ENCODE data around the gene NUDT1.
"Not testable (repeated sequence)": the region's sequence is repeated elsewhere in the genome, so short reads cannot be mapped to it uniquely, and the experiment has no call there.

NUDT1 gene

DNA sequence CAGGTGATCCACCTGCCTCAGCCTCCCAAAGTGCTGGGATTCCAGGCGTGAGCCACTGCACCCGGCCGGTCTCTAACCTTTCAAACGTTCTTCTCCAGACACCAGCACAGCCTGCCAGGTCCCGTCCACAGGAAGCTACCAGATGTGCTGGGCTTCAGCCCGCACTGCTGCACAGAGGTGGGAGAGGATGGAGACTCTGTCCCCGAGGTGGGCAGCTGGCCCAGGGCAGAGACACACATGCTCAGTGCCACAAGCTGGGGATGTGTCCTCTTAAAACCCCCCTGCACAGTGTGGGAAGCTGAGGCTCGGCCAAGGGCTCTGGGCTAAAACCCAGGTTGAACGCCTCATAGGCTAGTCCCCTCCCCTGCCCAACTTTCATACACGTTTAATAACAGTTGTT, 9.4 kb downstream of the NUDT1 start:
- DNase-seq = no peak

DNA sequence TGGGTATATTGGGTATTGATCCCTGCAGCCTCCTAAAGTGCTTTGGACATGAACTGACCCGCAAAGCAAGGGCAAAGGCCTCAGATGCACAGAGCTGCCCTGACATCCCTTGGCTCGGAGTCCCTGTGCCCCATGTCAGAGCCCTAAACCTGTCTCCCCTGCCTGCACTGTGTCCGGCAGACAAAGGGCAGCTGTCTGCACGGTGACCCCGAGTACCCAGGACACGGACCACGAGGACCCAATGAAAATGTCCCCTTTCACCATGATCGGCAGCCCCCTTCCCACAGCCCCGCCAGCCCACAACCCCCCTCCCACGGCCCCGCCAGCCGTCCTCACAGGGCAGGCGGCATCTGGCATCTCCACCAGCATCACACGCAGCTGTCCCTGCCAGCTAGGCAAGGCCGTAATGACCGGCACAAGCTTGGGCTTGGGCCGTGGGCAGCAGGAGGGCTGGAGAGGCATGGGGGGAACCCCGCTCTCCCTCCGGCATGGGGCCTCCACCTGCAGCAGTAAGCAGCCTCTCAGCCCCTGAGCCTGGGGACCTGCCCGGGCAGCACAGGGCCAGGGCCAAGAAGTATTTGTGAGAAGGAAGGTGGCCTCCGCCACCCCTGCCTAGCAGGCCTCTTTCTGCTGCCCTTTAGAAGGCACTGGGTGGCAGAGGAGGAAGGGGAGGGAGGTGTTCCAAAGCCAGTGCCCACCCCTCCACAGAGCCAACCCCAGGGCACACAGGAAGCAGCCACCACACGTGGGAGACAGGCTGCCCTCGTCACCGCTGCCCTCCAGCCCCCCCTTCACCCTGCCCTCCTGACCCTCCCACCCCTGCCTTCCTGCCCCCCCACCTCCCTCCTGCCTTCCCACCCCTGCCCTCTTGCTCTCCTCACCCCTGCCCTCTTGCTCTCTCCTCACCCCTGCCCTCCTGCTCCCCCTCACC, 10.1 kb downstream of the NUDT1 start:
- no peak for DNase-seq

DNA sequence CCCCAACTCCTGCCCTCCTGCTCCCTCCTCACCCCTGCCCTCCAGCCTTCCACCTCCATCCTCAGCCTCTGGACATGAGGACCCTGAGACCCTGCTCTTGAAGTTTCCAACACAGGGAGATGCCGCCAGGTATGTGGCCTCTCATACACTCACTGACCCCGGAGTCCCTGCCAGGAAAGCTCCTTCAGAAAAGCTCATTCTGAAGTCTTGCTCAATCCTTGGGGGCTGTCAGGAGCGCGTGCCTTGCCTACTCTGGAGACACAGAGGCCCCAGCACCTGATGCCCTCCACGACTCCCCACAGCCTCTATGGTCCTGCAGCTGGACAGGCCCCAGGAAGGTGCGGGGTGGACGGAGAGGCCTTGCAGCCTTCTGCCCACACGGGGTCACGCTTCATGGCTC, 11.0 kb downstream of the NUDT1 start:
- no peak for DNase-seq

DNA sequence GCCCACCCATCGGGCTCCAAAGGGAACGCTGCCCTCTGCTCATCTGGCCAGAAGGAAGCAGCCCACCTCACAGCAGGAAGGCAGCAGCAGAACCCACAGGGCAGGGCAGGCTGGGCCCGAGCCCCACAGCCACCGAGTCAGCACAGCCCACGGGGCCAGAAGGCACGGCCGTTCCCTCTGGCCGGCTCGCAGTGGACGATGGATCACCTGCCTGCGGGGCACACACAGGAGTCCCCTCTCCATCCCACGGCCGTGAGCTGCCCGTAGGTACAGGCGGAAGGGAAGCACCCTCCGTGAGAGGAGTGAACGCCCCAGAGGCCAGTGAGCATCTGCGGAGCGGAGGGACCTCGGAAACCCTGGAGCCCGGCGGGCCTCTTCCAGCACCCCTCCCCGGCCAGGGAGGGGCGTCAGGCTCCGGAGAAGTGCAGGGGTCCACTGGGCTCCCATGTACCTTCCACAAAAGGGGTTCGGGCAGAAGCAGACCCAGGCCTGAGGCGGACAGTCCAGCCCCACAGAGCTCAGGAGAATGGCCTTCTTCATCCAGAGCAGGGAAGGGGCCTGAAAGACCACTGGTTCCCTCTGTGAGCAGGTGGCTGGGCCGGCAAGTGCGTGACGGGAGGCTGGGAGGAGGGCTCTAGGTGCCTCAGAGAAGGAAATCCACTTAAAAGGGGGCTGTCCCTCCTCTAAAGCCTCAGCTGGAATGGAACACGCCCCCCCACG, 11.7 kb downstream of the NUDT1 start:
- no peak for DNase-seq

DNA sequence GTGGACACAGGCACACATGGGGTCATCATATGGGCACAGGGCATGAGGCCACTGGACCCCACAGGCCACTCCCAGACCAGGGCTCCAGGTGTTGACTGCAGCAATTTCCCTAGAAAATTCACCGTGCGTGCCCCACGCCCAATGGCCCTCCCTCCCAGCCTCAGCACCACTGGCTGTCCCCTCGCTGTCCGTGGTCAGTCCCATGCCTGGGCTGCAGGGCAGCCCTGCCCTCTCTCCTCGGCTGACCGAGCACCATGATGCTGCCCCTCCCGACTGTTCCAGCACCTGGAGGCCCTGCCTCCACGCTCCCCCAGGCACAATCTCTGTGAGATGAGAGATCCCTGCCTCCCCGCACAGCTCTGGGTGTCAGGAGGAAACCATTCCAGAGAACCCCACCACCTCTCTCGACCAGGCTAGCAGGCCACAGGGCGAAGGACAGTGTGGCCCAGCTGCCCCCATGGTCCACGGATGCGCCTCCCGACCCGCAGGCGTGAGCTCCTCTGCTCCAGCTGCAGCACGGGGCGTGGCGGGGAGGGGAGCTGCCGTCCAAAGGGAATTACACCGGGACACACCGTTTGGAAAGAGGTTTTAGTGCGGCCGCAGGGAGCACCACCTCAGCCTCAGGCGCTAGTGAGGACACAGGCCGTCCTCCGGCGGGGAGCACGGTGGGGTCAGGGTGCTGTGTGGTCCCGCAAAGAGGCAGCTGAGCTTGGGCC, 12.6 kb downstream of the NUDT1 start:
- no peak for DNase-seq

DNA sequence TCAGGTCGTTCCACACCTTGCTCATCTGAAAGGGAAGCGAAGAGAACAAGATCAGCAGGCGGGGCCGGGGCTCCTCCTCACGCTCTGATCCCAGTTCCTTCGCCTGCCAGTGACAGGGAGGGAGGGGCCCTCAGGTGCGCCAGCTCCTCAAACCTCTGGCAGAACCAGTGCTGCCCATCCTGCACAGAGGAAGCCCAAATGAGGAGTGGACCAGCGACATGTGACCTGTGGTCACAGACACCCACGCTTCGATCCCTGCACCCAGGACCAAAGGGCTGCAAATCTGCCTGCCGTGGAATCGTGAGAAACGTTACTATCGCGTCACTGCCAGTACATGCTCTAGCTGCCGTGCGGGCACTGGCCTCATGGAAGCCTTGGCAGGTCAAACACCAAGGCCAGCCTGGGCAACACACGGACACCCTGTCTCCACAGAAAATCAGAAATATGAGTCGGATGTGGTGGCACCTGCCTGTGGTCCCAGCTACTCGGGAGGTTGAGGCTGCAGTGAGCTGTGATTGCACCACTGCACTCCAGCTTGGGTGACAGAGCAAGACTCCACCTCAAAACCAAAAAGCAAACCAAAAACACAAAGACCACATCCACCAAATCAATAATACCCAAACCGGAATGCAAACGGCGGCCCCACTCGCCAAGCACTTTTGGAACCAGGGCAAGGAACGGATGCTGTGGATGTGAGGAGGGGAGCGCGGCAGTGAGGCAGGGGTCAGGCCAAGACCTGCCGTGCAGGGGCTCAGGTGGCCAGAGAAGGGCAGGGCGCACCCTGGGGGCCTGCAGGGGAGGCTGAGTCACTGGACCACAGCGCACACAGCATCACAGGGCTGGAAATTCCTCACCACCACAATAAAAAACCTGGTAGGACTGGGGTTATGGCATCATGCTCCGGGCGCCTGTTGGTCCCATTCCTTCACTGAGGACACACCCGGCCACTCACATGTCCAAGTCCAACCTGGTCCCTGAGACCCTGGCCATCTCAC, 13.4 kb downstream of the NUDT1 start:
- DNase-seq = no peak

DNA sequence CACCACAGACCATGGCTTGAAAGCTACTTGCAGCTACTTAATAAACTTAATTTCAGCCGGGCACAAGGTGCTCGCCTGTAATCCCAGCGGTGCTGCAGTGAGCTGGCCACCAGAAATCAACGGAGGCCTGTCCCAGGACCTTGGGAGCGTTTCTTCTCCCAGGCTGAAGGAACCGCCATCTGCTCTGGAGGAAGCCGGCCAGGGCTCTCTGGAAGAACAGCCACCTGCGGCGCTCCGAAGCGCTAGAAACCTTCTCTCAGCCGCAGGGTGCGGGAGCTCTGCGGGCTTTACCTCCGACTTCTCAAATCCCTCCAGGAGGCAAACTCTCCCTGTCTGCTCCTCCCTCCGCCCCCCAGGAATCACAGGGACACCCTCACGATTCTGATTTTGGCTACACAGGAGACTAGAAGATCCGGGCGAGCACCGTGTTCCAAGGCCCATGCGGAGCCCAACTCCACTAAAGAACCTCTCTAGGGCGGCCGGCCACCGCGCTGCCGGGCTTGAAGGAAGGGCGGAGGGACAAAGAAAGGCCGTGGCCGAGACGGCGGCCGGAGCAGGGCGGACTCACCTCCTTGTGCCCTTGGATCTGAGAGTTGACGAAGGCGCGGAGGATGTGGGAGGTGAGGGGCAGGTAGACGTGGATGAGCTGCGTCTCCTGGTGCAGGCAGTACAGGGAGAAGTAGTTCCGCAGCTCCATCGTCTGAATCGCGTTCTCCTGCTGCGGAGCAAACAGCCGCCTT, 14.4 kb downstream of the NUDT1 start:
- DNase-seq = no peak

DNA sequence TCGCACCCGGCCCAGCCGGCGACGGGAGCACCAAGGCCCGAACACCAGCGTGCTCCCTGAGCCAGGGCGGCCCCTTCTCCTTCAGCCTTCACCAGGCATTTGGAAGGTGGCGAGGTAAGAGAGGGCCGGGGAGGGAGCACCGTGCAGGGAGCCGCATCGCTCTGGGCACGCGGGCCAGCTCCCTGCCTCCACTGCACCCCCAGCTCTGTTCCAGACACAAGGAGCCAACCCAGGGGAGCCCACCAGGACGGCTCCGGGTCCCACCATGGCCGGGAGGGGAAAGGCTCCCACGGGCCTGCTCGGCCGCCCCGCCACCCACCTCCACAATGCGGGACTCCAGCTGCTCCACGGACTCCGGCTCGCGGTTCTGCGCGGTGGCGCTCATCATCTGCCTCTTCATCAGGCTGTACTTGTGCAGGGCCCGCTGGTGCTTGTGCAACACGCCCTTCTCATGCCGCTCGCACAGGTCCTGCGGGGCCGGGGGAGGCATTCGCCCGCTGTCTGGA, 15.1 kb downstream of the NUDT1 start:
- no peak for DNase-seq

DNA sequence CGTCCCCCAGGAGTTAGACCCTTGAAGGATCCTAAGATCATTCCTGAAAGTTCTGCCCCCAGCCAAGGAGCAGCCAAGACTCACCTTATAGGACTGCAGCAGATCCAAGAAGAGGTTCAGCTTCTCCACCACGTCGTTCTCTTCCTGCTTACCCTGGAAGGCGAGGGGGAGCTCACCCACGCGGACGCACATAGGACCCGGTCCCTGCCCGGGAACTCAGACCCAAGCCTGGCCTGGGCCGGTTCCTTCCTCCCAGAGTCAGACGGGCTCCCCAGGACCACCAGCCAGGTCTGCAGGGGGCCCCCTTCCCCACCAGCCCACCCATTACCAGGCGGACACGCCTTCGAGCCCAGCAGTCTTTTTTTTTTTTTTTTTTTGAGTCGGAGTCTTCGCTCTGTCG, 15.6 kb downstream of the NUDT1 start:
- DNase-seq = no peak

DNA sequence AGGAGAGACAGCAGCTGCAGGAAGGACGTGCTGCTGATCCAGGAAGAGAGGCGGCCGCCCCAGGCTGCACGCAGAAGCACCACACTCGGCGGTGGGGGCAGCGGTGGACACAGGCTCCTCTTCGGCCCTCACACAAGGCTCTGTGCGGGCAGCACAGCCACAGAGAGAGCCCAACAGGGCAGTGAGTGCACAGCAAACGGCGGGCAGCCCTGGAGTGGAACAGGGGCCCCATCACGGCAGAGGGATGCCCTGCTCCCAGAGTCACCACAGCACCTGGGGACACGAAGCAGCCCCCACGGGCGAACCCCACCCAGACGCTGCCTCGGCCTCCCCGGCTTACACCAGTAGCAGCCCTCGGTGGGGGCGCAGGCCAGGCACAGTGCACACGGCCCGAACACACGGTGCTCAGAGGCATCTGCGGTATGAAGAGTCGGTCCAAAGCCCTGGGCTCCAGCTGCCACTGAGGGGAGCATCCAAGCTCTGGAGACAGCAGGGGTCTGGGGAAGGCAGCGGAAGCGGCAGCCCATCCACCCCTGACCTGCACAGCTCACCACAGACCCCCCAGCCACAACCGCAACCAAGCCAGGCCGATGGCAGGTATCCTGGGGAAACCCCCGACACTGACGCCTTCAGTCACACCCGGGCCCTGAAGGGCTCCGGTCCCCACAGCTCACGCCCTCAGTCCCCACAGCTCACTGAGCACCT, 16.8 kb downstream of the NUDT1 start:
- no peak for DNase-seq

DNA sequence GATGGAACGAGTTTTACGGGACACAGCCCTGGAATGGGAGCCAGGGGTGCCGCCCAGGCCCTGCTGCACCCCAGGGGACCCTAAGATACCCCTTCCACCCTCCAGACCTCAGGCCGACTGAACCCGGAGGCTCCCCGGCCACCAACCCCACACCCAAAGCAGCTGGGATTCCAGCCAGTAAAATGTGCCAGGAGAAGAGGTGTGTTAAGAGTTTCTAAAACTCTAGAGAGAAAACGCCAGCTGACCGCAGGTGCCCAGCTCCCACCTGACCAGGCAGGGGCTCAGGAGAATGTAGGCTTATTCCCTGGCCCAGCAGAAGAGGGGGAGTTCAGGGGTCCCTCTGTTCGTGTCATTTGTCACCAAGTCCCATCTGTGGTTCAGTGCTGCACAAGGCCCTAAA, 17.5 kb downstream of the NUDT1 start:
- DNase-seq = no peak

DNA sequence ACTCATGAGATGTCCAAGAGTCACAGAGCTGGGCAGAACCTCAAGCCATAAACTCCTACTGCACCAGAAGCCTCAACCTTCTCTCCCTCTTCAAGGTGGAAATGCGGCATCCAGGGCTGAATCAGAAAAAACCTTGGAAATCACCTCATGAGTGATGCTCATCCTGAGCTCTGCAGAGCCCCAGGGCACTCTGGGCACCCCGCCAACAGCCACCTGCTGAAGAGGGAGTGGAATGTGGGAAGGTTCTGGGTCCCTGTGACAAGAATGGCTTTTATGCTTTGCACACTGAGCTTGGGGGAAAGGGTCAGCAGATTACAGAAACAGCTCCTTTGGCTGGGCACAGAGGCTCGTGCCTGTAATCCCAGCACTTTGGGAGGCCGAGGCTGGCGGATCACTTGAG, 18.8 kb downstream of the NUDT1 start:
- DNase-seq = no peak

DNA sequence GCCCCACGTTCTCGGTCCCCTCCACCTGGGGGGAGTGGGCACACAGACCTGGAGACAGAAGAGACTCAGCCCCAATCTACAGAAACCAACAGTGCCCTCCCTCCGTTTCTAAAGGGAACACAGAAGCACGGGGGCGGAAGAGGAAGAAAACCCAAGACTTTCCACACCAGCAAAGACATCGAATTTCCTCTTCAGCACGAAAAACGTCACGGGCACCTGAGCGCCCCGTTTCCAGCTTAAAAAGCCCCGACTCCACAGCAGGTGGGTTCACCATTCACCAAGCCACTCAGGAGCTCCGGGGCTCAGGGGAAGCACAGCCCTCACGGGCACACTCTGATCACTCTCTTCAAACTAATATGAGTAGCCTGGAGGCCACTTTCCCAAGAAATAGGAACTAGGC, 19.6 kb downstream of the NUDT1 start:
- no peak for DNase-seq

DNA sequence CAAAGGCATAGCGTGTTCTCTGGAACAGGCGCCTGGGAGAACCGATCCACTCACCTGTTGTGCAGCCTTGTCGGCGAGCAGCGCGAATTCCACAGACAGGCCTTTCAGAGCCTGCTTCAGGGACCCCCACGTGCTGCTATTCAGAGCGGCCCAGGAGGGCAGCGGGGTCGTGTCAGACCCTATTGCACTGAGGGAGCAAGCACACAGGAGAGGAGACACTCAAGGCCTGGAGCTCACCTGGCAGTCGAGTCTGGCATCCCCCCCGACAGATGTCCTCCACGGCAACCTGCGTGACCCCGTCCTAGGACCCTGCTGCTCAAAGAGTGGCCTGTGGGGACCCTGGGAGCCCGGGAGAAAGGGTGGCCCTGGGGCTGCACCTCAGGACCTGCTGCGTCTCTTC, 21.1 kb downstream of the NUDT1 start:
- no peak for DNase-seq

DNA sequence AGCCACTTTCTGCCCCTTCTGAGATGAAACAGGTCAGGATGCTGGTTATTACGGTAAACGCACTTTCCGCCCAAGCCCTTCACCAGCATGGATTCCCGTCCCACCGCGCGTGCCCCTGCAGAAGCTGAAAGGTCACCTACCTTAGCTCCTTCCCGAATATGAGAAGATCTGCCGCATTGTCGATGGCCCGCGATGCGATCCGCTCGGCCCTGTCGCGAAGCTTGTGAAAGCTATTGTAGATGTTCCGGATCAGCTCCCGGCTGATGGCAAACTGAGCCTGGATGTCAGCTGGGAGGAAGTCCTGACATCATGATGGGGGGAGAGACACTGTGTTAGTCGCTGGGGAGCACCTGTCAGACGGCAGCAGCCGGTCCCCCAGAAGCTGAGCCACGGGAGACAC, 22.1 kb downstream of the NUDT1 start:
- no peak for DNase-seq

DNA sequence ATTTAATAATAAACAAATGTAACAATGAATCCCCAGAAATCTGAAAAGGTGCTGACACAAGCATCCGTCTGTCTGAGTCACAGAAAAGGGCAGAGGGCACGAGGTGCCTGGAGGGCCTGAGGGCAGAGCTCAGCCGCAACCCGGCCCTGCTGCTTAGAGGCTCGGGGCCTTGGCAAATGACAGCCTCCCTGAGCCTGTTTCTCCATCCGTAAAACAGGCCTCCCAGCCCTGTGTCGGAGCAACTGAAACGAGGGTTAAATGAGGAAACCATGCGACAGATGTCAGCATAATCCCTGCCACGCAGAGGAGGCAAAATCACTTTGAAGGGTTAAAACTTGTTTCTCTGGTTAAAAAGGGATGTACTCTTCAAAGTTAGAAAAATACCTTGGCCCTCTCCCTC, 24.9 kb downstream of the NUDT1 start:
- DNase-seq = no peak

DNA sequence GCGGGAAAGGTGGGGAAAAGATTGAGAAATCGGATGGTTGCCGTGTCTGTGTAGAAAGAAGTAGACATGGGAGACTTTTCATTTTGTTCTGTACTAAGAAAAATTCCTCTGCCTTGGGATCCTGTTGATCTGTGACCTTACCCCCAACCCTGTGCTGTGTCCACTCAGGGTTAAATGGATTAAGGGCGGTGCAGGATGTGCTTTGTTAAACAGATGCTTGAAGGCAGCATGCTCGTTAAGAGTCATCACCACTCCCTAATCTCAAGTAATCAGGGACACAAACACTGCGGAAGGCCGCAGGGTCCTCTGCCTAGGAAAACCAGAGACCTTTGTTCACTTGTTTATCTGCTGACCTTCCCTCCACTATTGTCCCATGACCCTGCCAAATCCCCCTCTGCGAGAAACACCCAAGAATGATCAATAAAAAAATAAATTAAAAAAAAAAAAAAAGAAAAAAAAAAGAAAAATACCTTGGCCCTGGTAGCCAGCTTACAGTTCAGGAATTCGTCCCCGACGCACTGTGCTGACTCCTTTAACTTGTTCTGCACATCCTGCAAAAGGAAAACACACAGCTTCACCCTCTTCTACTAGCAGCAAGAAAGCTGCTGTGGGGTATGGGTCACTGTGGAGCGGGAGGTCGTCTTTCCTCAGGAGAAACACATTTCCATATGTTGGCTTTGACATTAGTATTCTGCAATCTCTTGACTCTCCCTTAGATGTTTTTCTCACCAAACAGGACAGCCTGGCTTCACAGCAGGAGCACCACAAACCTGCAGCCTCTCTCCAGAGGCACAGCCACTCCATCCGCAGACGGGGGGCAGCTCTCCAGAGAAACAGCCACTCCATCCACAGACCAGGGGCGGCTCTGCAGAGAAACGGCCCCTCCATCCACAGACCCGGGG, 27.3 kb downstream of the NUDT1 start:
- DNase-seq = not testable (repeated sequence)

DNA sequence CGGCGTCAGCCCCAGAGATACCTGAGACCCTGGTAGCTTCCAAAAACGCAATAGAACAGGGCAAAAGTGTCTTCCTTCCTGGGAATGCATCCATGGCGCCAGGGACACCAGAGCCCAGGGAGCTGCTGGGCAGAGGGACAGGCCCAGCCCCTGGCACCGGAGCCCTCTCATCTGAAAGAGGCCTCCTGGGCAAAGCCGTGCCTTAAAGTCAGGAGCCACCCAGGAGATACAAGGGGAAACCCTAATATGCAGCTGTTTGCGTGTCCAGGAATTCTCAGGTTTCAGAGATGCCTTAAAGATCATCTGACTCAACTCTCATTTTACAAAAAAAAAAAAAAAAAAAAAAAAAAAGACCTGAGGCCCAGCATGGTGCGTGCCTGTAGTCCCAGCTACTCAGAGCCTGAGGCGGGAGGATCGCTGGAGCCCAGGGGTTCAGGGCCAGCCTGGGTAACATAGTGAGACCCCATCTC, 28.0 kb downstream of the NUDT1 start:
- no peak for DNase-seq

DNA sequence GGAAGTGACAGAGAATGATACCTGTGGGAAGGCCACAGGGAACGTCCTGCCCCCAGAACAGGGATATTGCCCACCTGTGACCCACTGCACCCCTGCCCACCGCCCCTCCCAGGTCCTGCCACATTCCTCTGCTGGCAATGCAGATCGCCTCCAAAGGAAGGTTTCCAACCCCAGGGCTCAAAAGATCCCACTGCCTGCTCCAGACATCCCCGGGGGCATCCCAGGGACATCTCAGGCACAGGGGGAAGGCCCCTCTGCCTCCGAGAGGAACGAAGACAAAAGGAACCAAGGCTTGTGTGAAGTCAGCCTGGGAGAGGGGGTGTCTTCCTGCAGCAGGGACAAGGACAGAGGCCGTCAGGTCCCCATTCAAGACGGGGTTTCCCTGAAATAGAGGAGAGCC, 28.5 kb downstream of the NUDT1 start:
- DNase-seq = no peak

Measured in stimulated activated CD8-positive, alpha-beta memory T cell treated with anti-CD3 and anti-CD28 coated beads, Interleukin-4, amount 100 ng/mL, for 48 hours (primary cell).